HepG2 (cell line): Measurements from ENCODE around the gene ZSCAN2. TPM values are rescaled to one million over a fixed set of nuclear protein-coding genes. Genes with fewer than 3 reads are reported as not detected.

Source experiments
- ATF6 ChIP-seq: sonication (generic); formaldehyde crosslinking; conservative IDR thresholded peaks from 2 replicates; pipeline ENCODE4 v1.4.0; 2020; ENCODE audit warnings: missing genetic modification reagents
- DPF2 ChIP-seq: sonication (generic); formaldehyde crosslinking; IDR thresholded peaks from 2 replicates; pipeline ENCODE4 v1.4.0; 2020; ENCODE audit warnings: mild to moderate bottlenecking, low read depth, missing genetic modification reagents, borderline replicate concordance
- MEIS2 ChIP-seq: sonication (generic); formaldehyde crosslinking; IDR thresholded peaks from 2 replicates; pipeline ENCODE4 v1.9.0; 2021; ENCODE audit warnings: mild to moderate bottlenecking, missing genetic modification reagents
- NR2C2 ChIP-seq: sonication (generic); formaldehyde crosslinking; IDR thresholded peaks from 2 replicates; pipeline ENCODE4 v1.4.0; 2020; ENCODE audit warnings: missing genetic modification reagents, mild to moderate bottlenecking, moderate library complexity, borderline replicate concordance
- TIGD3 ChIP-seq: sonication (generic); formaldehyde crosslinking; IDR thresholded peaks from 2 replicates; pipeline ENCODE4 v1.5.1; 2020; ENCODE audit warnings: mild to moderate bottlenecking, missing genetic modification reagents, borderline replicate concordance
- ZBTB40 ChIP-seq, 2 experiments: fragments of 450-650 bp in 1 of 2; sonication (generic) in 1 of 2; formaldehyde crosslinking in 1 of 2; IDR thresholded peaks; 2 replicates each; pipeline versions ENCODE4 v1.6.1 to v1.8.0; 2016 to 2022; ENCODE audit warnings: antibody characterized with exemption in 1 of 2, mild to moderate bottlenecking in 1 of 2, missing genetic modification reagents in 1 of 2
- ZHX1 ChIP-seq: sonication (generic); formaldehyde crosslinking; IDR thresholded peaks from 2 replicates; pipeline ENCODE4 v1.8.1; 2022; ENCODE audit warnings: low read depth, mild to moderate bottlenecking, missing genetic modification reagents
- ZNF234 ChIP-seq: sonication (generic); formaldehyde crosslinking; conservative IDR thresholded peaks from 2 replicates; pipeline ENCODE4 v1.5.1; 2020; ENCODE audit warnings: mild to moderate bottlenecking, missing genetic modification reagents
- ZNF441 ChIP-seq: sonication (generic); formaldehyde crosslinking; IDR thresholded peaks from 2 replicates; pipeline ENCODE4 v1.7.0; 2021; ENCODE audit warnings: missing genetic modification reagents, borderline replicate concordance
- ZNF569 ChIP-seq: sonication (generic); formaldehyde crosslinking; IDR thresholded peaks from 2 replicates; pipeline ENCODE4 v1.5.0; 2020; ENCODE audit warnings: mild to moderate bottlenecking, missing genetic modification reagents, moderate library complexity, borderline replicate concordance
- polyA plus RNA-seq, 8 experiments: library from polyadenylated mRNA; depleted of rRNA in 3 of 8; stranded (reverse) in 7 of 8; unstranded in 1 of 8; fragments of >200 nt; fragmentation: Illumina TruSeq in 4 of 8; extraction: Trizol in 4 of 8; gene quantifications; 2 replicates each; pipeline versions ENCODE4 v1.2.1 to v1.2.3, GENCODE V29; 2011 to 2016; ENCODE audit warnings: low read depth in 4 of 8, missing spikeins in 1 of 8, mixed read lengths in 1 of 8; ENCODE audit not compliant: insufficient read depth in 1 of 8
- total RNA-seq, 5 experiments: library from RNA; depleted of rRNA; stranded (reverse); fragments of >200 nt; fragmentation: Illumina TruSeq; extraction: Trizol; gene quantifications; 2 replicates each; pipeline ENCODE4 v1.2.3, GENCODE V29; 2016; ENCODE audit warnings: low read depth in 1 of 5

The ZSCAN2 gene
- total and polyA plus RNA-seq, 2 of the 13 experiments (the other 11 are each of a cell fraction or from before 2014, with no cell fraction given) = 11.4 to 21.5 TPM

- TF ChIP-seq ZBTB40 (IDR thresholded peaks at IDR 0.05) = no peak
- TF ChIP-seq ZBTB40 (CRISPR knock-in tag; IDR thresholded peaks at IDR 0.05) = no peak; the same call in none of the 2 replicates
- no peak for TF ChIP-seq ATF6 (CRISPR knock-in tag)
- TF ChIP-seq ZNF569 (CRISPR knock-in tag) = no peak
- no peak for TF ChIP-seq ZHX1 (CRISPR knock-in tag)
- no peak for TF ChIP-seq DPF2 (CRISPR knock-in tag)
- TF ChIP-seq ZNF441 (CRISPR knock-in tag) = 0 out of 2 replicates have a peak, but pooled peaks have one; percentile 67
- TF ChIP-seq MEIS2 (CRISPR knock-in tag) = no peak
- no peak for TF ChIP-seq ZNF234
- peak; percentile 66; the same call in 1 of the 2 replicates for TF ChIP-seq NR2C2 (CRISPR knock-in tag)
- no peak for TF ChIP-seq TIGD3 (CRISPR knock-in tag)
These were observed at the start of gene ZSCAN2 (continued) for GRCh38 chr15:84600687-84601554.
